Activated T-helper 1 cell treated with anti-CD3 and anti-CD28 coated beads, Interleukin-2, amount 50 U/mL, for 16 hours (primary cell): ENCODE data around the gene CCSER1.
"Not testable (repeated sequence)": the region's sequence is repeated elsewhere in the genome, so short reads cannot be mapped to it uniquely, and the experiment has no call there.

Experiments used
- DNase-seq, 2 donors: peaks; one replicate each; pipeline ENCODE4 v3.0.0-alpha.2; 2020; ENCODE audit warnings: low read depth in 1 of 2, low spot score in 1 of 2

The CCSER1 gene

DNA sequence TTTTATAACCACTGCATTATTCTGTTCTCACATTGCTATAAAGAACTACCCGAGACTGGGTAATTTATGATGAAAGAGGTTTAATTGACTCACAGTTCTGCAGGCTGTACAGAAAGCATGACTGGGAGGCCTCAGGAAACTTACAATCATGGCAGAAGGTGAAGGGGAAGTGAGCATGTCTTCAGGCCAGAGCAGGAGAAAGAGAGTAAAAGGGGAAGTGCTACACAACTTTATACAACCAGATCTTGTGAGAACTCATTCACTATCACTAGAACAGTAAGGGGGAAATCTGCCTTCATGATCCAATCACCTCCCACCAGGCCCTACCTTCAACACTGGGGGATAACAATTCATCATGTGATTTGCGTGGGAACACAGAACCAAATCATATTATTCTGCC, 1199.0 kb downstream of the CCSER1 start:
- not testable (repeated sequence) for DNase-seq

DNA sequence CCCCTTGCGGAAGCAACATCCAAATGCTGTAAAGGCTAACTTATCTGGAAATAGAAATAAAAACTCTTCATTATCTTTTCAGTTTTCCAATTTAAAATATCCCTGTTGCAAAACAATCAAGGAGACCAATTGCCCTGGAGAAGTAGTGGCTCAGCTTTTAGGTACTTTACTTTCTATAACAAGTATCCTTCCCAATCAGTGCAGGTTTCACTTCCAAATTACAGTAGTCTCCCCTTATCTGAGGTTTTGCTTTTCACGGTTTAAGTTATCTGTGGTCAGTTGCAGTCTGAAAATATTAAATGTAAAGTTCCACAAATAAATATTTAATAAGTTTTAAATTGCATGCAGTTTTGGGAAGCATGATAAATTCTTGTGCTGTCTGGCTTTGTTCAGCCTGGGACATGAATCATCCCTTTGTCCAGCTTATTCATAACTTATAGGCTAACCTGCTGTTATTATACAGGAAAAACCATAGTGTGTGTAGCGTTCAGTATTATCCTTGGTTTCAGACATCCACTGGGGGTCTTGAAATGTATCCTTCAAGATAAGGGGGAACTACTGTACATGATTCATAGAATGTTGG, 1203.5 kb downstream of the CCSER1 start:
- DNase-seq = no peak

DNA sequence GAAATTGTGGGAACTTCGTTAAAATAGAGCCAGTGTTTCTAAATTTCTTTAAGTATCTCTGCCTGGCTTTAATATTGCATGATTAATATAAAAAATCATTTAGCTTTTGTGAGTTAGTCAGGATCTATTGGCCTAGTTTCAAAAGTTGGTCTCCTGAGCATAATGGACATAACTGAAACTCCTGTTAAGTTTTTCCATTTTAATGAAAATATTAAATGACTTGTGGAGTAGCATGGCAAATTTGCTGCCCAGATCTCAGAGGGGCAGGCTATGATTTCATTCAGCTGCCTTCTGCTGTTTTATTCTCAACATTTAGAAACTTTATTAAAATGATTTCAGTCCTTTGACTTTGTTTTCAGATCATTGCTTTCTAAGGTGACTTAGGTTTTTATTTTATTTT, 1213.6 kb downstream of the CCSER1 start:
- DNase-seq = no peak

DNA sequence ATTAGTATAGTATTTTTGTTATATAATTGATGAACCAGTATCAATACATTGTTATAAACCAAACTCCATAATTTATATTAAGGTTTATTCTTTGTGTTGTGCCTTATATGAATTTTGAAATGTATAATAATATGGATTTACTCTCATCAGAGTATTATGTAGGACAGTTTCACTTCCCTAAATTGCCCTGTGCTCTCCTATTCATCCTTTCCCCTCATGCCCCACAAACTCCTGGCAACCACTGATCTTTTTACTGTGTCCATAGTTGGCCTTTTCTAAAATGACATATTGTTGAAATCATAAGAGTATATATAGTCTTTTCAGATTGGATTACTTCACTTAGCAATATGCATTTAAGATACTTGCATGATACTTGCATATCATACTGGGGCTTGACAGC, 1218.4 kb downstream of the CCSER1 start:
- DNase-seq = no peak

DNA sequence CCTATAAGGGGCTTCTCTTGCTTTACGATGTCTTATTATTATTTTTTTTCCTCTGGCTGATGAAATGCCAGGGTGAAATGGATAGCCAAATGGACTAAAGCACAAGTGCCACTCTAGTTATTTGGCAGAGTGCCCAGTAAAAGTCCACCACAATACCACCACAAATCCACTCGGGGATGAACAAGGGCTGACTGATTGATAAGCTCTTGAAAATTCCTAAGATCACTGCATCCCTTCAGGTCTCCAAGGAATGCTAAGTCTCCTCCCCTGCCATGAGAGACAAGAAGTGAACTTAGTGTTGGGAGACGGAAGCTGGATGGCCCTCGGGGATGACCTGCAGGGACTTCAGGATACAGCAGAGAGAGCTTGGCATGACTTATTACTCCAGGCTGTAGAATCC, 1229.3 kb downstream of the CCSER1 start:
- DNase-seq = not testable (repeated sequence)

DNA sequence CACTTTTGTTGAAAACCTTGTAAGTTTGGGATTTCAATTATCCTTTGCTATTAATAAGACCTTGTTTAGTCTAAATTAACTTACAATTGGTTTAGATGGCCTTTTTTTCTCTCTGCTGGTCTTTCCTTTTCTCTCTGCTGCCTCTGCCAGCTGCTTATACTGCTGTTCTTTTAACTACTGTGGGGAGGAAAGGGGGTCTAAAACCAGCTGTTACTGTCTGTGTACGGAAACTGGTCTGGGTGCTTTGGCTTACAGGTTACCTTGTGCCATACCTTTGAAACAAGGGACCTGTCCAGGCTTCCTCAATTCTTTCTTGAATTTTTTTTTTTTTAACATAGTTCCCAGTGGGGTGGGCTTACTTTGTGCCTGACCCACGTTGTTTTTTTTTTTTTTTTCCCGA, 1230.8 kb downstream of the CCSER1 start:
- DNase-seq = not testable (repeated sequence)

DNA sequence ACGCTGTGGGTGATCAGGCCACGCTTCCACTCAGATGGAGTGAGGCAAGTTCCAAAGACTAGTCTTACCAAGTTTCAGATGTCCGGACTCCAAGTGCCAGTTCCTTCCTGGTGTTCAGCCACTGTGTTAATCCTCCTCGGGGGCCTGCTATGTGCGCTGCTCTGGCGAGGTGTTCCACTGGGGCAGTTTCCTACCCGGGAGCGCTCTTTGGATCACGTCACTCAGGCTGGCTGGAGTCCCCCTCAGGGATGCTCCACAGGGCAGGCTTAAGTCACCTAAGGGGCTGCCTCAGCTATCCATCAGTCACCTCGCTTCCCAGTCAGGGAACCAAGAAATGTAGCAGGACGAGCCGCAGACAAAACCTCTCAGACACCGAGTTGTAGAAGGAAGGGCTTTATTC, 1231.4 kb downstream of the CCSER1 start:
- not testable (repeated sequence) for DNase-seq

DNA sequence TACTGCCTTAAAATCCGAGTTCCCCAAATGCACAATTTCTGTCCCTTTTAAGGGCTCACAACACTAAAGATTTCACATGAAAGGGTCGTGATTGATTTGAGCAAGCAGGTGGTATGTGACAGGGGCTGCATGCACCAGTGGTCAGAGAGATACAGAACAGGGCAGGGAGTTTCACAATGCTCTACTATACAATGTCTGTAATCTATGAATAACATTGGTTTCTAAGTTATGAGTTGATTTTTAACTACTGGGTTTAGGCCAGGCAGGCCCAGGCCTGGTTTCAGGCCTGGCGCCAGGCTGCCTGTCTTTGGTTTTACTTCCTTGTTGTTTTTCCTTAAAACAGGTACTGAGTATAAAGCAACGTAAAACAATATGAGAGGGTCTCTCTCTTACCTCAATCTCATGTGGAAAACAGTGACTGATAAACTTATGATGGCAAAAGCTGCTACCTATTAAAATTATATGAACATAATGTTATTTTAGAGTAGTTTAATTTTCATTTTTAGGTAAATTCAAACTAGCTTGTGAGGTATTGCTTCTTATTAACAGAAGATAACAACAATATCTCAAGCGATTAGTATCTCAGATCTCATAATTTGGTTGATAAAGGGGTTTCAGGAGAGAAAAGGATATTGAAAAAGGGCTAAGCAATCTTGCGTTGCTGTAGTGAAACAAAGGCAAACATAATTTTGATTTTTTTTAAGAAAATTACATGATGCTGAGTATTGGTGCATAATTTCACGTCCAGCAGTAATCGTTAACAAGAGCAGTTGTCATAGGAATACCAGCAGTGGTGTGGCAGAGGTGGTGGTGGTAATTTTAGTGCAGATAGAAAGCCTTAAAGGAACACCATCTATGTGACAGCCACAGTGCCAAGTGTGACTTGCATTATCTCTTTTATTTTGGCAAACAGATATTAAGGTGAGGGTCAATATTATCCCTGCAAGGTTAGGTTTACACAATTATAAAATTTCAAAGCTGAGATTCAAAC, 1232.1 kb downstream of the CCSER1 start:
- no peak for DNase-seq

DNA sequence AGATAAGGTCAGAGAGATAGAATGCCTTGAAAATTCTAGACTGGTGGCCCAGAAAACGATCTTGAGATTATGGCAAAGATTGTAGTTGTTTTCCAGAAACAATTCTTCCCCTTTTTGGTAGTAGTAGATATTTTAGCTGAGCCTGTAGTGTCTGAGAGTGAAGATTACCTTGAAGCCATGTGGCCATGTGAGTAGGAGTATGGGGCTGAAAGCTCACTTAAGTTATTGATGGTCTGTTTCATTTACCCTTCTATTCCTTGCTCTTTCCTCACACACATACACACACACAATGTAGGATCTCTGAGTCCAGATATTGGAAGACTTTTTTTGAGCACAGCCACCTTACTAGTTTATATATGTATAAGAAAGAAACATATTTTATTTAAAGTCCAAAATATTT, 1234.9 kb downstream of the CCSER1 start:
- no peak for DNase-seq

DNA sequence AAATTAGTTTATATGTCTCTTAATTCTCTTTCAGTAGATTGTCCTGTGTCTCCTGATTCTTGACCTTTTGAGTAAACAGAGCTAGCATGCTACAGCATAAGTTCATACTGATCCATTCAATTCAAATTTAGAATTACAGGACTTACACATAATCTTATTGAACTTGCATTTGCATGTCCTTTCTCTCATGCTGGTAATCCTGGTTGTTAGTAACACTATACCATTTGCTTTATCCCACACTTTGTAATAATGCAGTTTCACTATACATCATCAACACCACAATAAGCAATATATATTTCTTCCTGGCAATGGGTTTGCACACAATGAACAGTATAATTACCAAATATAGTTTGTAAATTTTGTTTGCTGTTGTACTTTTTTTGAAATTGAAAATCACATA, 1239.4 kb downstream of the CCSER1 start:
- DNase-seq = no peak

DNA sequence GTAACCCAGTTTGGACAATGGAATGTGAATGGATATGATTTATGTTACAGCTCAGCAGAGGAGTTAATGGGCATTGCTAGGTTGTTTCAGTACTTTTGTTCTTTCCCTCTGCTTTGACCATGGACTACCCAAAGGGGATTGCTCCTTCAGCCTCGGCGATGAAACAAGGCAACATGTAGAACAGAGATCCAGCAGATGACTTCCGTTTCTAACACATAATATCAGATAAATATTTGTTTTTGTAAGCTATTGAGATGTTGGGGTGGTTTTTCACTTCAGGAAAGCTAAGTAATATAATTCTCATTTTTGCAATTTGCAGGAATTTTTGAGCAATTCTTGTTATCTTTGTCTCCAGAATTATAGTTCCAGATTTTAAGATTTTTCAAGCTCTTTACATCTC, 1241.9 kb downstream of the CCSER1 start:
- DNase-seq = no peak

DNA sequence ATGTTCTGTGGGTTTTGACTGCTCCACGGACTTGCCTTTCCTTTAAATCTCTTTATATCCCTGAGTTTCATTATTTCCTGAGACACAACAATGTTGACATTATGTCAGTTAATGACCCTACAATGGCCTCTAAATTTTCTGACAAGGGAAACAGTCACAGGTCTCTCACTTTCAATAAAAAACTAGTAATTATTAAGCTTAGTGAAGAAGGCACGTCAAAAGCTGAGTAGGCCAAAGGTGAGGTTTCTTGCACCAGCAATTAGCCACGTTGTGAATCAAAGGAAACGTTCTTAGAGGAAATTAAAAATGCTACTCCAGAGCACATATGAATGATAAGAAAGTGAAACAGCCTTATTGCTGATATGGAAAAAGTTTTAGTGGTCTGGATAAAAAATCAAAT, 1246.4 kb downstream of the CCSER1 start:
- DNase-seq = no peak

DNA sequence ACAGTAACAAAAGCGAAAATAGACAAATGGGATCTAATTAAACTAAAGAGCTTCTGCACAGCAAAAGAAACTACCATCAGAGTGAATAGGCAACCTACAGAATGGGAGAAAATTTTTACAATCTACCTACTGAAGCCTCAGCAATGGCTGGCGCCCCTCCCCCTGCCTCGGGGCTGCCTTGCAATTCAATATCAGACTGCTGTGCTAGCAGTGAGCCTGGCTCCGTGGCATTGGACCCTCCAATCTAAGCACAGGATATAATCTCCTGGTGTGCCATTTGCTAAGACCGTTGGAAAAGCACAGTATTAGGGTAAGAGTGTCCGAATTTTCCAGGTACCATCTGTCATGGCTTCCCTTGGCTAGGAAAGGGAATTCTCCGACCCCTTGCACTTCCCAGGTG, 1278.2 kb downstream of the CCSER1 start:
- not testable (repeated sequence) for DNase-seq

DNA sequence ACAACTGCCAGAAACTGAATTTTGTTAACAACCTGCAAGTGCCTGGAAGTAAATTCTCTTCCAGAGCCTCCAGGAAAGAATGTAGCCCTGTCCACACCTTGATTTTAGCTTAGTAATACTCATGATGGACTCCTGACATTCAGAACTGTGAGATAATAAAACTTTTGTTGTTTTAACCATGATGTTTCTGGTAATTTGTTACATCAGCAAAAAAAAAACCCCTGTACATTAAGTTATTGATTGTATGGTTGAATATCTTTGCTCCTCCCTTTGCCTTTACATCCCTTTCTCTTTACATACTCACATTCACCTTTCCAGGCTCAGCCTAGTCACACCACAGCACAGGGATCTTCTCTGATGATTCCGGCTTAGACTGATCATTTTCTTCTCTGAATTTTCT, 1294.8 kb downstream of the CCSER1 start:
- DNase-seq = no peak

DNA sequence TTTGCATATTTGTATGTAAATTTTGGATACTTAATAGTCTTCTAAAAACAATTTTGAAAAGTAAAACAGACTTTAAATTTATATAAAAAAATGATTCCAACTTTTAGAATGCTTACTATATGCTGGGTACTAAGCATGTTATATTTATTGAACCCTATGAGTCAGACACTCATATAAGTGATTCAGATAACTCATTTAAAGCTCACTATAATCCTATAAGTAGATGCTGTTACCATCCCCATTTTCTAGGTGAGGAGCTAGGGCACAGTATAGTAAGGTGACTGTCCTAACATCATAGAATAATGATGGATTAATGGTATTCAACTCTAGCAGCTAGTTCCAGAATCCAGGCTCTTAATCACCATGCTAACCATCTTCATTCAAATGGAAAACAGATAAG, 1299.5 kb downstream of the CCSER1 start:
- no peak for DNase-seq

DNA sequence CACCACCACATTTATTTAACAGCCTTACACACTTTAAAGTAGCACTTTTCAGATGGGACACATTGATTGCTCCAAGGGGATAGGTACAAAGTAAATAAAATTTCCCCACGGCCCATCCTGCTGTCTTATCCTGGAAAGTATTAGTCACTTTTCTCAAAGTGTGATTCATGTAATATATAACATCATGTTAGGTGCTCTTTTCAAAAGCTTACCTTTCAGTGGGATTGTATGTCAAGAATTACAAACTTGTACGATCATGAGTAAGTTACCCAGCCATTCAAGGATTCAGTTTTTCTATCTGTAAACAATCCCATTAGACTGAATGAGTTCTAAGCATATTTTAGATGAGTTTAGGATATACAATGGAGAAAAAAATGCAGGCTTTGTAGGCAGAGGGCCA, 1300.0 kb downstream of the CCSER1 start:
- DNase-seq = no peak

DNA sequence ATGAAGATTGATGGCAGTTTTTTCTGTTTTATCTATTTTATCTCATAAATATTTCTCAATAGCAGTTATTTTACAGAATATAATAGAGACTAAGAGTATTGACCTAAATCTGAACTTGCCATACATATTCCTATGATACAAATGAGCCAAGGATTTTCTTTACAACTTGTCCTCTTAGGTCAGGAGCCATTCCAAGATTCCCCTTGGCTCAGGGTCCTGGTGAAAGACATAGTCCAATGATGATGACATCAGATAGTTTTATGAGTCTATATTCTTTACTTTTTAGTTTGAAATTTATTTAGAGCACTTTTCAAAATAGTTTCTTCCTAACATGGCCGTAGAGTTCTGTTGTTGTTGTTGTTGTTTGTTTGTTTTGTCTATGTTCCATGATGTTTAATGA, 1307.4 kb downstream of the CCSER1 start:
- DNase-seq = no peak

DNA sequence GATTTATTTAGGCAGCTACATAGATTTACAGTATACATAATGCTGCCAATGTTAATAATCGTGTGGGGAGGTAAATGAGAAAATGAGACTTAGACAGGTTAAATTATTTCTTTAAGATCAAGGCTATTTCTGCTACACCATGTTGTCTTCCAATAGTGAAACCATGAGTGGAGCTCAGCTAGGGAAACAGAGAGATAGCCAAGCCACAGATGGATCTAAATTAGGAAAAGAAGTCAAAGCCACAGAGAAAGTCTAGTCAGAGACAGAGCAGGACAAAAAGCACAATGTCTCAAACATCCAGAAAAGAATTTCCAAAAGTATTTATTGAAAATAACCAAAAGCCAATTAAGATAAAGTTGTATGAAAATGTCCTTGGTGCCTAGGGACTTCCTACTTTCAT, 1309.4 kb downstream of the CCSER1 start:
- no peak for DNase-seq

DNA sequence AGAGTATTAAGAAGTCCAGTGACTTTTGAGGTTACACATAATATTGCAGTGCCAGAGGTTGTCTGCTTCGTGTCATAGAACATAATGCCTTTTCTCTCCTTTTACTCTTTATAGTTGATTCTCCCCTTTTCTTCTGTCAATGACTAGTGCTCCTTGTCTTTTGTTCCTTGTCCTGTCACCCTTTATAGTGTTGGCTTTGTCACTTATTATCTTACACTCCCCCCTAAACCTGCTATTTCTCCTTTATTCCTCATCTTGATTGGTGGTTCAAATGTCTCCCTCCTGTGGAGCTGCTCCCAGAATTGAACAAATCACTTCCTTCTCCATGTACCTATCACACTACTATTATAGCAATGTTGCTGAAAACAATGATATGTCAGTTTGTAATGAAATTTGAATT, 1320.0 kb downstream of the CCSER1 start:
- no peak for DNase-seq

DNA sequence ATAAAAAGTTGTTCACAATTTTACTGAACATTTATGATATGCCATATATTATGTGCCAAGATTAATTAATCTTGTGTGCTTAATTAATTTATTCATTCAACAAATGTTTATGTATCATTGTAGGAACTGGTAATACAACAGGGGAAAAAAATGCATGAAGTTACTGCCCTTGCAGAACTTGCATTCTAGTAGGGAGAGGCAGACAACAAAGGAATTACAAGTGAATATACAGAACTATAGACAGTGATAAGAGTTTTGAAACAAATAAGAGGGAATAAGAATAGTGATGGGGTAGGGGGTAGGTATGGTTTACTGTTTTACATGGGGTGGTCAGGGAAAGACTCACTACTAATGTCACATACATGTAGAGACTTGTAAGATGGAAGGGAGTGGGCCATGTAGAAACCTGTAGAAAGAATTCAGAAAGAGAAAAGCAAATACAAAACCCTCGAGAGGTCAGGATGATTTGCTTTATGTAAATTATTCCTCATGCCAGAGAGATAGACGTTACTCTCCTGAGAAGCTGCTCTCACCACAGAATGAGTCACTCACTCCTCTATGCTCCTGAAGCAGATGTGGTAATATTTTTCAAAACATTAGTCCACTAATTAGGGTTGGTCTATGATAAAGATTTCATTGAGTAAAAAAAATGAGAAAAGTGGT, 1321.6 kb downstream of the CCSER1 start:
- no peak for DNase-seq

DNA sequence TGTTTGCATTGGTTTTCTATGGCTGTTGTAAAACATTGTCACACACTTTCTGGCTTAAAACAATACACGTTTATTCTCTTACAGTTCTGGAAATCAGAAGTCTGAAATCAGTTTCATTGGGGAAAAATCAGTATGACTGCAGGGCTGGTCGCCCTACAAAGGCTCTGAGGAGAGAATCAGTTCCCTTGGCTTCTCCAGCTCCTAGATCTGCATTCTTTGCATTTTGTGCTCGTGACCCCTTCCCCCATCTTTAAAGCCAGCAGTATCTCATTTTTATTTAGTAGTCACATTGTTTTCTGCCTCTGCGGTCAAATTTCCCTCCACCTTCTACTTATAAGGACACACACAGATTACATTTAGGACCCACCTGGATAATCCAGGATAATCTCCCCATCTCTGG, 1326.9 kb downstream of the CCSER1 start:
- no peak for DNase-seq

DNA sequence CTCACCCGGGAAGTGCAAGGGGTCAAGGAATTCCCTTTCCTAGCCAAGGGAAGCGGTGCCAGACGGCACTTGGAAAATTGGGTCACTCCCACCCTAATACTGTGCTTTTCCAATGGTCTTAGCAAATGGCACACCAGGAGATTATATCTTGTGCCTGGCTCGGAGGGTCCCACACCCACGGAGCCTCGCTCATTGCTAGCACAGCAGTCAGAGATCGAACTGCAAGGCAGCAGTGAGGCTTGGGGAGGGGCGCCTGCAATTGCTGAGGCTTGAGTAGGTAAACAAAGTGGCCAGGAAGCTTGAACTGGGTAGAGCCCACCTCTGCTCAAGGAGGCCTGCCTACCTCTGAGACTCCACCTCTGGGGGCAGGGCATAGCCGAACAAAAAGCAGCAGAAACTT, 1335.4 kb downstream of the CCSER1 start:
- DNase-seq = not testable (repeated sequence)
